ENCODE results near the gene CLBA1. TPM values are rescaled to one million over a fixed set of nuclear protein-coding genes. Genes with fewer than 3 reads are reported as not detected.
"Not testable (repeated sequence)": the region's sequence is repeated elsewhere in the genome, so short reads cannot be mapped to it uniquely, and the experiment has no call there.

Gene CLBA1
- total and polyA plus RNA-seq, 5 donors from 2014 or later = 0.32 to 1.1 (median 0.92) TPM; not detected in 1

DNA sequence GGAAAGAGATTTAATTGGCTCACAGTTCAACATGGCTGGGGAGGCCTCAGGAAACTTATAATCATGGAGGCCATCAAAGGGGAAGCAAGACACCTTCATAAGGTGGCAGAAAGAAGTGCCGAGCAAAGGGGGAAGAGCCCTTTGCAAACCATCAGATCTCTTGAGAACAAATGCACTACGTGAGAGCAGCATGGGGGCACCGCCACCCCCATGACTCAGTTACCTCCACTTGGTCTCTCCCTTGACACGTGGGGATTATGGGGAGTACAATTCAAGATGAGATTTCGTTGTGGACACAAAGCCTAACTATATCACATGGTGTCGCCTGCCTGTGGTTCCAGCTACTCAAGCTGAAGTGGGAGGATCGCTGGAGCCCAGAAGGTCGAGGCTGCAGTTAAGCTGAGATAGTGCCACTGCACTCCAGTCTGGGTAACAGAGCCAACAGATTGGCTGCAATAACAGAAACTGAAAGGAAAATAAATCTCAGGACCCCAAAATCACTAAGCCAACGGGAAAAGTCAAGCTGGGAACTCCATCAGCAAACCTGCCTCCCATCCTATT, 45.3 kb downstream of the CLBA1 start:
- H3K27ac Mint-ChIP-seq = no peak overlapping the region
- Histone ChIP-seq H3K27me3 (ENCODE audit: control insufficient read depth, insufficient read depth, low read length) (no peaks in the 10 kb centered on the region), H3K4me3 (ENCODE audit: low read depth, low read length) (no peak overlapping the region), H3K27ac (ENCODE audit: insufficient read depth, low read length, poor library complexity, severe bottlenecking) (no peak overlapping the region), H3K36me3 (ENCODE audit: control insufficient read depth, insufficient read depth, low read length) (no peaks in the 10 kb centered on the region), H3K4me1 (ENCODE audit: control insufficient read depth, insufficient read depth, low read length, poor library complexity, severe bottlenecking) (peaks cover 12% of the 10 kb centered on the region), H3K9me3 (ENCODE audit: control insufficient read depth in 2 of 2, low read length in 2 of 2) (no peaks in the 10 kb centered on the region)
- peaks cover 0 to 6% (median 0%) of the 10 kb centered on the region in 7 donors for H3K9me3 Mint-ChIP-seq
- H3K4me1 Mint-ChIP-seq = peaks cover 10 to 41% (median 21%) of the 10 kb centered on the region in 4 donors
- no peaks in the 10 kb centered on the region for H3K27me3 Mint-ChIP-seq
- DNase-seq (no peak), ATAC-seq (ENCODE audit: low read depth in 2 of 2) (no peak)
- peaks cover 6% of the 10 kb centered on the region for H3K36me3 Mint-ChIP-seq
- peak overlapping the region in 2 of 4 donors; percentile 24 to 52 for H3K4me3 Mint-ChIP-seq

DNA sequence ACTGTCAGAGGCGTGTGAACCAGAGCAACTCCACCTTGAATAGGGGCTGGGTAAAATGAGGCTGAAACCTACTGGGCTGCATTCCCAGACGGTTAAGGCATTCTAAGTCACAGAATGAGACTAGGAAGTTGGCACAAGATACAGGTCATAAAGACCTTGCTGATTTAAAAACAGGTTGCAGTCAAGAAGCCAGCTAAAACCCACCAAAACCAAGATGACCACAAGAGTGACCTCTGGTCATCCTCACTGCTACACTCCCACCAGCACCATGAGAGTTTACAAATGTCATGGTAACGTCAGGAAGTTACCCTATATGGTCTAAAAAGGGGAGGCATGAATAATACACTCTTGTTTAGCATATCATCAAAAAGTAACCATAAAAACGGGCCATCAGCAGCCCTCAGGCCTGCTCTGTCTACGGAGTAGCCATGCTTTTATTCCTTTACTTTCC, 46.9 kb downstream of the CLBA1 start:
- H3K27ac Mint-ChIP-seq = peak overlapping the region in 2 of 3 donors; percentile 94 to 95
- ATAC-seq (ENCODE audit: low read depth in 2 of 2); H3K9me3 Mint-ChIP-seq; H3K9me3 ChIP-seq (ENCODE audit: control insufficient read depth in 2 of 2, low read length in 2 of 2); H3K27me3 ChIP-seq (ENCODE audit: control insufficient read depth, insufficient read depth, low read length); H3K27ac ChIP-seq (ENCODE audit: insufficient read depth, low read length, poor library complexity, severe bottlenecking); H3K4me1 ChIP-seq (ENCODE audit: control insufficient read depth, insufficient read depth, low read length, poor library complexity, severe bottlenecking); H3K36me3 Mint-ChIP-seq; H3K36me3 ChIP-seq (ENCODE audit: control insufficient read depth, insufficient read depth, low read length); H3K27me3 Mint-ChIP-seq; DNase-seq: not testable (repeated sequence)
- peak overlapping the region; percentile 85 to 98 (median 90) for H3K4me3 Mint-ChIP-seq
- H3K4me3 ChIP-seq (ENCODE audit: low read depth, low read length) = peak overlapping the region; percentile 92
- H3K4me1 Mint-ChIP-seq = peaks cover 5 to 33% (median 17%) of the 10 kb centered on the region in 4 donors

DNA sequence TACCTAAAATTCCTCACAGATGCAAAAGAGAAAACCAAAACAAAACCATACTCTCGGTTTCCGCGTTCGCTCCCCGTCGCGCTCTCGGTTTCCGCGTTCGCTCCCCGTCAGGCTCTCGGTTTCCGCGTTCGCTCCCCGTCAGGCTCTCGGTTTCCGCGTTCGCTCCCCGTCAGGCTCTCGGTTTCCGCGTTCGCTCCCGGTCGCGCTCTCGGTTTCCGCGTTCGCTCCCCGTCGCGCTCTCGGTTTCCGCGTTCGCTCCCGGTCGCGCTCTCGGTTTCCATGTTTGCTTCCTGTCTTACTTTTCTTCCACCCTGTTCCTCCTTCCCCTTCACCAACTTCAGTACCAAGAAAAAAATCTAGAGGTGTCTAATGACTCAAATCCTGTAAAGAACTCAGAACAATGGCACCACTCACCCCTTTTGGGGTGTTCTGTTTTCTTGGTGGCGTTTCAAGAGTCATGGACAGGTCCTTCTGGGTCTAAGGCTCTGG, 47.9 kb downstream of the CLBA1 start:
- peak overlapping the region; percentile 74 to 95 (median 94) for H3K27ac Mint-ChIP-seq
- not testable (repeated sequence) for H3K36me3 ChIP-seq (ENCODE audit: control insufficient read depth, insufficient read depth, low read length); H3K27me3 Mint-ChIP-seq; H3K9me3 Mint-ChIP-seq; H3K4me1 ChIP-seq (ENCODE audit: control insufficient read depth, insufficient read depth, low read length, poor library complexity, severe bottlenecking); ATAC-seq (ENCODE audit: low read depth in 2 of 2); H3K27me3 ChIP-seq (ENCODE audit: control insufficient read depth, insufficient read depth, low read length); H3K36me3 Mint-ChIP-seq; H3K9me3 ChIP-seq (ENCODE audit: control insufficient read depth in 2 of 2, low read length in 2 of 2)
- H3K4me3 Mint-ChIP-seq = peak overlapping the region; percentile 85 to 98 (median 90)
- peak in 2 of 3 donors; percentile 23 to 27 for DNase-seq
- H3K4me1 Mint-ChIP-seq = peaks cover 5 to 31% (median 16%) of the 10 kb centered on the region in 4 donors
- Histone ChIP-seq H3K4me3 (ENCODE audit: low read depth, low read length) (peak overlapping the region; percentile 92), H3K27ac (ENCODE audit: insufficient read depth, low read length, poor library complexity, severe bottlenecking) (peak overlapping the region; percentile 67)

DNA sequence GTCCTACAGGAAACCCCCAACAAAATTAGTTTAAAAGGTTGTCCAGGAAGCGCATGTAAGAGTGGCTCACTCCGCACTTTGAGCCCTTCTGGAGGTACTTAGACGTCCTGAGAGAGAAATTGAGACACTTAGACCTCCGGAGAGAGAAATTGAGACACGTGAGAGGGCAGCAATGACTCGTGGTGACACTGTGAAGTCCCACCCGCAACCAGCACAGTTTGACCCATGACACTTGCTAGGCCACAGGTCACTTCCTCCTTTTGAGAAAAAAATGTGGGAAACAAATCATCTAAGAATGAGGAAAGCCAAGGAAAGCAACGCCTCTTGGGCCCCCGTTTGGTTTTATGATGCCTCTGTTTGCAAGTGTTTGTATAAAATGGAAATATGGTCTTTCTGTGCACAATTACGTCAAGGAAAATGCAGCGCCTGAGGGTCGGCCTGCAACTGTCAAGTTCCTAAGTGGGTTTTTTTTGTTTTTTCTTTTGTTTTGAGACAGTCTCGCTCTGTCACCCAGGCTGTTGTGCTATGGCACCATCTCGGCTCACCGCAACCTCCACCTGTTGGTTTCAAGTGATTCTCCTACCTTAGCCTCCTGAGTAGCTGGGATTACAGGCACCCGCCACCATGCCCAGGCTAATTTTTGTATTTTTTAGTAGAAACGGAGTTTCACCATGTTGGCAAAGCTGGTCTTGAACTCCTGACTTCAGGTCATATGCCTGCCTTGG, 48.9 kb downstream of the CLBA1 start:
- Mint-ChIP-seq H3K27ac (peak overlapping the region; percentile 58 to 95 (median 94)), H3K9me3 (peaks cover 0 to 3% (median 0%) of the 10 kb centered on the region in 7 donors), H3K4me3 (peak overlapping the region; percentile 85 to 98 (median 90)), H3K4me1 (peaks cover 5 to 30% (median 16%) of the 10 kb centered on the region in 4 donors), H3K27me3 (no peaks in the 10 kb centered on the region), H3K36me3 (no peaks in the 10 kb centered on the region)
- Histone ChIP-seq H3K27me3 (ENCODE audit: control insufficient read depth, insufficient read depth, low read length) (no peaks in the 10 kb centered on the region), H3K36me3 (ENCODE audit: control insufficient read depth, insufficient read depth, low read length) (no peaks in the 10 kb centered on the region), H3K9me3 (ENCODE audit: control insufficient read depth in 2 of 2, low read length in 2 of 2) (no peaks in the 10 kb centered on the region), H3K4me1 (ENCODE audit: control insufficient read depth, insufficient read depth, low read length, poor library complexity, severe bottlenecking) (peaks cover 6% of the 10 kb centered on the region), H3K4me3 (ENCODE audit: low read depth, low read length) (no peak overlapping the region), H3K27ac (ENCODE audit: insufficient read depth, low read length, poor library complexity, severe bottlenecking) (no peak overlapping the region)
- no peak for ATAC-seq (ENCODE audit: low read depth in 2 of 2)
- DNase-seq = no peak

DNA sequence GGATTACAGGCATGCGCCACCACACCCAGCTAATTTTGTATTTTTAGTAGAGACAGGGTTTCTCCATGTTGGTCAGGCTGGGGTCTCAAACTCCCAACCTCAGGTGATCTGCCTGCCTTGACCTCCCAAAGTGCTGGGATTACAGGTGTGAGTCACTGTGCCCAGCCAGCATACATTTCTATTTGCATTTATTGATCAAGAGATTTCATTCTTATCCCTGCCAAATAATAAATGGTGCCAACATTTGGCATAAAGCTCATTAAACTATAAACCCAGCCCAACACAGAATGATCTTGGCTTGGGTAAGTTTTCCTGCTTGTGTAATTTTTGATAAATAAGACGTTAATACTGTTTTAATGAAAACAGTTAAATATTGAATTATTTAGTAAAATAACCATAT, 50.0 kb downstream of the CLBA1 start:
- not testable (repeated sequence) for H3K27me3 Mint-ChIP-seq; H3K27ac Mint-ChIP-seq; H3K27me3 ChIP-seq (ENCODE audit: control insufficient read depth, insufficient read depth, low read length); H3K4me3 Mint-ChIP-seq; H3K4me1 ChIP-seq (ENCODE audit: control insufficient read depth, insufficient read depth, low read length, poor library complexity, severe bottlenecking); H3K9me3 ChIP-seq (ENCODE audit: control insufficient read depth in 2 of 2, low read length in 2 of 2); H3K27ac ChIP-seq (ENCODE audit: insufficient read depth, low read length, poor library complexity, severe bottlenecking); H3K4me3 ChIP-seq (ENCODE audit: low read depth, low read length); H3K36me3 ChIP-seq (ENCODE audit: control insufficient read depth, insufficient read depth, low read length); H3K9me3 Mint-ChIP-seq; H3K36me3 Mint-ChIP-seq; ATAC-seq (ENCODE audit: low read depth in 2 of 2); DNase-seq
- H3K4me1 Mint-ChIP-seq = peaks cover 5 to 26% (median 14%) of the 10 kb centered on the region in 4 donors

DNA sequence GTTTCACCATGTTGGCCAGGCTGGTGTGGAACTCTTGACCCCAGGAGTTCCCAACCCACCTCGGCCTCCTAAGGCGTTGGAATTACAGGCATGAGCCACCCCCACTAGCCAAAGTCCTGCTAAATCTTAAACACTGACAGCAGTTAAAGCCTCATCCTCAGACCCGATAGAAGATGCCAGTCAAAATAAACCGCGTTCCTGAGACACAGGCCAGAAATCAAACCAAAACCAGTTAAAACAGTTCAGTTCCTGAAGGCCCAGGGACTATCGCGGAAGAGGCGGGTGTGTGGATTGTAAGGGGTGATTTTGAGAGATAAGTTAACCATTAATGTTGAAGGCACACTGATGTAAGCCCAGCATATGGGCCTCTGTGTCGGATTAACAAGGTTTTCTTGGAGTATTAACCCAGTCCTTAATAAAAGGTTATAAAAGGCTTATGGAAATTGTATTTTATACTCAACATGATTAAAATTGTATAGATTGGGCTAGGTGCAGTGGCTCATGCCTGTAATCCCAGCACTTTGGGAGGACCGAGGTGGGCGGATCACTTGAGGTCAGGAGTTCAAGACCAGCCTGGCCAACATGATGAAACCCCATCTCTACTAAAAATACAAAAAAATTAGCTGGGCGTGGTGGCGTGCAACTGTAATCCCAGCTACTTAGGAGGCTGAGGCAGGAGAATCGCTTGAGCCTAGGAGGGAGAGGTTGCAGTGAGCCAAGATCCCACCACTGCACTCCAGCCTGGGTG, 54.0 kb downstream of the CLBA1 start:
- H3K27me3 Mint-ChIP-seq = no peaks in the 10 kb centered on the region

DNA sequence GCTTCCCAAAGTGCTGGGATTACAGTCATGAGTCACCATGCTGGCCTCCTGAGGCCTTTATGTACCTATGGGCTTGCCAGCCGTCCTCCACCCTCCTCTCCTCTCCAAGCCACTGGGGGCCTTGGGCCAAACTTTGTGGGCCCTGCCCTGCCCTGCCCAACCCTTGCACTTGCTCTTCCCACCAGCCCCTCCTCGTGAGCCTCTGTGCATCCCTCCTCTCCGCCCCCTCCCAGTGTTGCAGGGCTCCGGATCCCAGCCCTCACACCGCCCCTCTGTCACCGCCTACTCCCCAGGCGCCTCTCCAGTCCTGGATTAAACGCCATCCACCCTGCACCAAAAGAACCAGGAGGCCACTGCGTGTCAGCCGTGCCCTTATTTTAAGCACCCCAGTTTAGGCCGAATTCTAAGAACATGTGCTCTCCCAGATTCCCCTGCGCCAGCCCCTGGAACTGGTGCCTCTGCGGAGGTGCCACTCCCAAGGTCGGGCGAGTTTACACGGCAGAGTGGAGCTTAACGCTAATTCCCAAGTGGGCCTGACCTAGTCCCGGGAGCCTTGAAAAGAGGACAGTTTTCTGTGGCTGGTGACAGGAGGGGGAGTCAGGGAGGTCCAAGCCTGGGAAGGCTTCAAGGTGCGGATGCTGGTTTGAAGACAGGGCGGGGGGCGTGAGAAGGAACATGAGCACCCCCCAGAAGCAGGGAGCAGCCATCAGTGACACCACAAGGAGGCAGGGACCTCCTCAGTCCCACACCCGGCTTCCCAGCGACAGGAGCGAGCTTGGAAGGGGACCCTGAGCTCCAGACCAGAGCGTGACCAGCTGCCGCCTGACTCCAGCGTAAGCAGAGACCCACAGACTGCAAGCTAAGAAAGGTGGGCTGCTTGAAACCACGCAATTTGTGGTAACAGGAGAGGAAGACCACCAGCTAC, 56.5 kb downstream of the CLBA1 start:
- Histone ChIP-seq H3K27me3 (ENCODE audit: control insufficient read depth, insufficient read depth, low read length) (no peaks in the 10 kb centered on the region), H3K27ac (ENCODE audit: insufficient read depth, low read length, poor library complexity, severe bottlenecking) (no peak overlapping the region), H3K4me3 (ENCODE audit: low read depth, low read length) (no peak overlapping the region), H3K36me3 (ENCODE audit: control insufficient read depth, insufficient read depth, low read length) (no peaks in the 10 kb centered on the region), H3K4me1 (ENCODE audit: control insufficient read depth, insufficient read depth, low read length, poor library complexity, severe bottlenecking) (peaks cover 8% of the 10 kb centered on the region), H3K9me3 (ENCODE audit: control insufficient read depth in 2 of 2, low read length in 2 of 2) (no peaks in the 10 kb centered on the region)
- no peaks in the 10 kb centered on the region for H3K9me3 Mint-ChIP-seq
- ATAC-seq (ENCODE audit: low read depth in 2 of 2) = no peak
- peaks cover 4 to 12% (median 8%) of the 10 kb centered on the region in 4 donors for H3K4me1 Mint-ChIP-seq
- peak overlapping the region in 1 of 4 donors; percentile 76 for H3K4me3 Mint-ChIP-seq
- no peak for DNase-seq
- H3K27me3 Mint-ChIP-seq = peaks cover 4% of the 10 kb centered on the region
- no peak overlapping the region for H3K27ac Mint-ChIP-seq
- H3K36me3 Mint-ChIP-seq = no peaks in the 10 kb centered on the region

More for the DNA sequence above, 54.0 kb downstream of the CLBA1 start:
- H3K4me3 Mint-ChIP-seq = no peak overlapping the region
- H3K27ac Mint-ChIP-seq = no peak overlapping the region
- Histone ChIP-seq H3K4me1 (ENCODE audit: control insufficient read depth, insufficient read depth, low read length, poor library complexity, severe bottlenecking) (no peaks in the 10 kb centered on the region), H3K36me3 (ENCODE audit: control insufficient read depth, insufficient read depth, low read length) (no peaks in the 10 kb centered on the region), H3K9me3 (ENCODE audit: control insufficient read depth in 2 of 2, low read length in 2 of 2) (no peaks in the 10 kb centered on the region), H3K27me3 (ENCODE audit: control insufficient read depth, insufficient read depth, low read length) (no peaks in the 10 kb centered on the region), H3K27ac (ENCODE audit: insufficient read depth, low read length, poor library complexity, severe bottlenecking) (no peak overlapping the region), H3K4me3 (ENCODE audit: low read depth, low read length) (no peak overlapping the region)
- no peaks in the 10 kb centered on the region for H3K36me3 Mint-ChIP-seq
- no peak for DNase-seq
- no peak for ATAC-seq (ENCODE audit: low read depth in 2 of 2)
- peaks cover 0 to 5% (median 1%) of the 10 kb centered on the region in 4 donors for H3K4me1 Mint-ChIP-seq
- H3K9me3 Mint-ChIP-seq = peaks cover 0 to 2% (median 0%) of the 10 kb centered on the region in 7 donors
